OCI-LY7 (cell line): ENCODE results near the gene C12orf56.

Experiments
- CTCF ChIP-seq: fragments of 200-600 bp; sonication (generic); conservative IDR thresholded peaks from 2 replicates; pipeline ENCODE4 v1.5.1; 2014; ENCODE audit warnings: mild to moderate bottlenecking, antibody characterized with exemption, low read length, moderate library complexity, mixed read lengths
- EZH2phosphoT487 ChIP-seq: fragments of 200-600 bp; sonication (generic); IDR thresholded peaks from 2 replicates; pipeline ENCODE4 v1.6.1; 2018; ENCODE audit warnings: low read depth, borderline replicate concordance, mild to moderate bottlenecking, mixed run types, antibody characterized with exemption, low read length, moderate library complexity, mixed read lengths

GRCh38 chr12:64318605-64319004 is 72.0 kb downstream of the C12orf56 start:
- TF ChIP-seq CTCF (no peak), EZH2phosphoT487 (no peak)
